Activated CD8-positive, alpha-beta memory T cell treated with anti-CD3 and anti-CD28 coated beads for 24 hours (primary cell): Measurements from ENCODE around the gene PRRT3.
"Not testable (repeated sequence)": the region's sequence is repeated elsewhere in the genome, so short reads cannot be mapped to it uniquely, and the experiment has no call there.

Experiments
- DNase-seq: peaks from one replicate; pipeline ENCODE4 v3.0.0-alpha.2; 2020

PRRT3 gene

DNA sequence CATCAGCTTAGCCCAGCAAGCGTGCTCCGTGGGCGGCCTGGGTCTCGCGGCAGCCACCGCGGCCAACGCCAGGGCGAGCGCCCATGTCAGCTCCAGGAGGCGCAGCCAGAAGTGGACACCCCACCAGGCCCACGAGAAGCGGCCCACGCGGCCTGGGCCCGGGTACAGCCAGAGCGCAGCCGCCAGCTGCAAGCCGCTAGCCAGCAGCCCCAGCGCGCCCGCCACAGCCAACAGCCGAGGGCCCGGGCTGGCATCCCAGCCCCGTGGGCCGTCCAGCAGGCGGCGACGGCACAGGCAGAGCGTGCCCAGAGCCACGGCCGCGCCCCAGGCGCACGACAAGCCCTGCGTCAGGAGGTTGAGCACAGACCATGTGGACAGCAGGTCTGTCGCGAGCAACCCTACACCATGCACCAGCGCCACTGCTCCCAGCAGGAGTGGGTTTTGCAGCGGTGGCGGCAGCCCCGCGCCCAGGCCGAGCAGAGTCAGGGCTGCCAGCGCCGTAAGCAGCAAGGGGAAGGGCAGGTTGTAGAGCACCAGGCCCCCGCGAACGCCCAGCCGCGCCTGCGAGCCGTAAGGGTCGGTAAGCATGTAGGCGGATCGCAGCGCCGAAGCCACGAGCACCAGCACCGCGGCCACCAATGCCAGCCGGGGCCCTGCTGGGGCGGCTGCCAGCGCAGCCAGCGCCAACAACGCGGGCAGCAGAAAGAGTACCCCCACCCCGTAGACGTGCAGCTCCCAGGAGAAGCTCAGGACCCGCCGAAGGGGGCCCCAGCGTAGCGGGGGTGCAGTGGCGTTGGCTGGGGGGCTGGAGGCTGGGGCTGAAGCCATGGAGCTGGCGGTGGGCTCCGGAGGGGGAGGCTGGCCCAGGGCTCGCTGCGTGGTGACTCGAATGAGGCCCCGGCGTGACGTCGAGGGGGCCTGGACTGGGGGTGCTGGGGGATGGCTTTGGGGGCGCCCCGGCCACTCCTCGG, 4.9 kb downstream of the PRRT3 start:
- no peak for DNase-seq

DNA sequence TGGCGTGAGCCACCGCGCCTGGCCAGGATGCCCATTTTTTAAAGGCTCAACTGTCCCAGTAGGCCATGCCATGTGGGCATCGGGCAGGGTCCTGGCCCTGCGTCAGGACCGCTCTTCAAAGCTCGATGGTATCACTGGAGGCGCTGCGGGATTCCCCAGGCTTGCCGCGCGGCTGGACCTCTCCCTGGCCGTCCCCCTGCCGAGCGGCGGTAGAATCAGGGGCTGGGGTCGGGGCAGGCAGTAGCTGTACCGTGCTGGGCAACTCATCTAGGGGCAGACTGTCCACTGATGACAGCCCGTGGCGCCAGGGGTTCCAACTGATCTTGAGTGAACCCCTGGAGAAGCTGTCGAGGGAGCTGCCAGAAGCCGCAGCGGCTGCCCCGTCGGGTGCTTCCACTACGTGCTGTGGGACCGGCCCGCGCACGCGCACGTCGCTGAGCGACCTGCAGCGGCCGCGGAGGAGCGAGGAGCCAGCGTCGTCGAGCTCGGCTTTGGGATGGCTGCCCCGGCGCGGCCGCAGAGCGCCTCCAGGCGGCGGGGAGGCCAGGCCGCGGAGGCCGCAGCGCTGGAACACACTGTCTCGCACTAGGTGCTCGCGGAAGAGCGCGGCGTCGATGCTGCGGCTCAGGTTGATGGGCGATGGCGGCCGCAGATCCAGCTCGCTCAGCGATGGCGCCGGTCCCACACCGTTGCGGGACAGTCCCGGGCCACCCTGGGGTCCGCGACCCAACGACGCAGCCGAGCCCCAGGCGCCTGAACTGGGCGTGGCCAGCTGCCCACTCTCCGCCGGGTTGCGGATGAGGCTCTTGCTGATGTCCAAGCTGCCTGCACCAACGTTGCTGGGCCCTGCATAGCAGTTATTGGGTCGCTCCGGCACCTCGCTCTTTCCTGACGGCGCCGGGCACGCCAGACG, 5.8 kb downstream of the PRRT3 start:
- DNase-seq: peak; percentile 91

DNA sequence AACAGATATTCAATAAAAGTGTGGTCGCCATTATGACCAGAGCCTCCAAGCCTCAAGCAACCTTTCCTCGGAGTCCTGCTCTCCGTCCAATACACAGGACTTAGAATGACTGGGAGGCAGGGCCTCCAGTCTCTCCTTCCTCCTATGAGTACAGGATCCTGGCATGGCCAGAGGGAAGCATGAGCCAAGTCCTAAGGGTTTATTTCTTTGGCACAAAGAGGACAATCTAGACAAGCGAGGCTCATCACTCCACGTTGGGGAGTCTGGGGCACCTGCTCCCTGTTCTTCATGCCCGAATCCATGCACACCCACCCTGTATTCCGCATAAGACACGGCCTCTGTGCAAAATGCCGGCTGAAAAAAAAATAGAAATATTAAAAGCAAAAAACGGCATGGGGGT, 6.8 kb downstream of the PRRT3 start:
- DNase-seq: no peak

DNA sequence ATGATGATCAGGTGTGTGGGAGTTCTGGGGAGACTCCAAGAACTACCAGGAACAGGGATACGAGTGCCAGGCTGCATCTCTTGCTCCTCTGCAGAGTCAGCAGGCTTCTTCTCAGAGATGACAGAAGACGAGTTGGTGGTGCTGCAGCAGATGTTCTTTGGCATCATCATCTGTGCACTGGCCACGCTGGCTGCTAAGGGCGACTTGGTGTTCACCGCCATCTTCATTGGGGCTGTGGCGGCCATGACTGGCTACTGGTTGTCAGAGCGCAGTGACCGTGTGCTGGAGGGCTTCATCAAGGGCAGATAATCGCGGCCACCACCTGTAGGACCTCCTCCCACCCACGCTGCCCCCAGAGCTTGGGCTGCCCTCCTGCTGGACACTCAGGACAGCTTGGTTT, 7.9 kb downstream of the PRRT3 start:
- no peak for DNase-seq

DNA sequence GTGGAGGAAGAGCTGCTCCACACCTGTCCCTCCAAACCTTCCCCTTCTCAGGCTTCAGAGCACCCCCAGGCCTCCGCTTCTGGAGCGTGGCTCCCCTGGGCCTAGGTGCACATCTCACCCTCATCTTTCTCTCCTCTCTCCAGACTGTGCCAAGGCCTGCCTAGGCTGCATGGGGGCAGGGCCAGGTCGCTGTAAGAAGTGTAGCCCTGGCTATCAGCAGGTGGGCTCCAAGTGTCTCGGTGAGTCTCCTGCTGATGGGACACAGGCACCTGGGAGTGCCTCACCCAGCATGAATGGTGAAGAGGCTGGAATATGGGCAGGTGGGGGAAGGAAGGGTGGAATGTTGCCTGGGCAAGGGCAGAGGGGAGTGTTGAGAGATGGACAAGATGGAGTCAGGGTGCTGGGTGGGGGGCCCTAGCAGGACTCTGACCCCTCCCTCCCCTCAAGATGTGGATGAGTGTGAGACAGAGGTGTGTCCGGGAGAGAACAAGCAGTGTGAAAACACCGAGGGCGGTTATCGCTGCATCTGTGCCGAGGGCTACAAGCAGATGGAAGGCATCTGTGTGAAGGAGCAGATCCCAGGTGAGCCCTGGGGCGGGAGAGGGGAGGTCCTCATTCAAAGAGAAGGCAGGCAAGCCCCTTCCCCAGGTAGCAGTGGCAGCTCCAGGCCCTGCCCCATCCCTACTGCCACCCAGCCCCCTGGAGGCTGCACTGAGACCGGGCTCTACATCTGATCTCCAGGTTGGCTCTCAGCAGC, 9.1 kb downstream of the PRRT3 start:
- DNase-seq: no peak

DNA sequence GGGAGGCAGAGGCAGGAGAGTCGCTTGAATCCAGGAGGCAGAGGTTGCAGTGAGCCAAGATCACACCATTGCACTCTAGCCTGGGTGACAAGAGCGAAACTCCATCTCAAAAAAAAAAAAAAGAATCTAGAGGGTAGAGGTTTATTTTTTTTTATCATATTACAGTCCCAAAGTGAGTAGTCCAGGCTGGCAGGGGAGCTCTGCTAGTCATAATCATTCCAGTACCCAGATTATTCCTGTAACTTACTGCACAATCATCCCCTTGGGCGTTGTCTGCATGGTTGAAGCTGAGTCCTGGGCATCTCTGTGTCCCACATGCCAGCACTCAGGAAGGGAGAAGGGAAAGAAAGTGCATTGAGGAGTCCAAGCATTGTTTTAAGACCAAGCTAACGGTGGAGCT, 10.0 kb downstream of the PRRT3 start:
- no peak for DNase-seq

DNA sequence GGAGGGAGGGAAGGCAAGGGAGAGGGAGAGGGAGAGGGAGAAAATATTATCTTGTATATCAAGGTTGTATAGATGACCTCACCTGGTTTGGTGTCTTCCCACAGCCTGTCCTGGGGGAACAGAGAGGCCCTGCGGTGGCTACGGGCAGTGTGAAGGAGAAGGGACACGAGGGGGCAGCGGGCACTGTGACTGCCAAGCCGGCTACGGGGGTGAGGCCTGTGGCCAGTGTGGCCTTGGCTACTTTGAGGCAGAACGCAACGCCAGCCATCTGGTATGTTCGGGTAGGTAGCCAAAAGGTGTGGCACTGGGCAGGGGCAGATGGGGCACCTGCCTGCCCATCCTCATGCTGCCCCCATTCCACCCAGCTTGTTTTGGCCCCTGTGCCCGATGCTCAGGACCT, 11.5 kb downstream of the PRRT3 start:
- DNase-seq: no peak

DNA sequence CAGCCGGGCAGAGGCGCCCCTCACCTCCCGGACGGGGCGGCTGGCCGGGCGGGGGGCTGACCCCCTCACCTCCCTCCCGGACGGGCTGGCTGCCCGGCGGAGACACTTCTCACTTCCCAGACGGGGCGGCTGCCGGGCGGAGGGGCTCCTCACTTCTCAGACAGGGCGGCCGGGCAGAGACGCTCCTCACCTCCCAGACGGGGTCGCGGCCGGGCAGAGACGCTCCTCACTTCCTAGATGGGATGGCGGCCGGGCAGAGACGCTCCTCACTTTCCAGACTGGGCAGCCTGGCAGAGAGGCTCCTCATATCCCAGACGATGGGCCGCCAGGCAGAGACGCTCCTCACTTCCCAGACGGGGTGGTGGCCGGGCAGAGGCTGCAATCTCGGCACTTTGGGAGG, 12.3 kb downstream of the PRRT3 start:
- DNase-seq: not testable (repeated sequence)

DNA sequence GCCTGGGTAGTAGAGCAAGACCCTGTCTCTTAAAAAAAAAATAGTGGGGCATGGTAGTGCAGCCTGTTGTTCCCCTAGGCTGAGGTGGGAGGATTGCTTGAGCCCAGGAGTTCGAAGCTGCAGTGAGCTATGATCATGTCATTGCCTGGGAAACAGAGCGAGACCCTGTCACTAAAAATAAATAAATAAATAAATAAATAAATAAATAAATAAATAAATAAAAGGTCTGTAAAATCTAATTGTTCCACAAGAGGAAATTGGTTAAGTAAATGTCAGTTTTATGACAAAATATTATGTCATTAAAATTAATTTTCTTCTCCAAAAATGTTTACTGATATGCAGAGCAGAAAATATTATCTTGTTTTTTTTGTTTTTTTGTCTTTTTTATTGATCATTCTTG, 13.2 kb downstream of the PRRT3 start:
- DNase-seq: no peak

DNA sequence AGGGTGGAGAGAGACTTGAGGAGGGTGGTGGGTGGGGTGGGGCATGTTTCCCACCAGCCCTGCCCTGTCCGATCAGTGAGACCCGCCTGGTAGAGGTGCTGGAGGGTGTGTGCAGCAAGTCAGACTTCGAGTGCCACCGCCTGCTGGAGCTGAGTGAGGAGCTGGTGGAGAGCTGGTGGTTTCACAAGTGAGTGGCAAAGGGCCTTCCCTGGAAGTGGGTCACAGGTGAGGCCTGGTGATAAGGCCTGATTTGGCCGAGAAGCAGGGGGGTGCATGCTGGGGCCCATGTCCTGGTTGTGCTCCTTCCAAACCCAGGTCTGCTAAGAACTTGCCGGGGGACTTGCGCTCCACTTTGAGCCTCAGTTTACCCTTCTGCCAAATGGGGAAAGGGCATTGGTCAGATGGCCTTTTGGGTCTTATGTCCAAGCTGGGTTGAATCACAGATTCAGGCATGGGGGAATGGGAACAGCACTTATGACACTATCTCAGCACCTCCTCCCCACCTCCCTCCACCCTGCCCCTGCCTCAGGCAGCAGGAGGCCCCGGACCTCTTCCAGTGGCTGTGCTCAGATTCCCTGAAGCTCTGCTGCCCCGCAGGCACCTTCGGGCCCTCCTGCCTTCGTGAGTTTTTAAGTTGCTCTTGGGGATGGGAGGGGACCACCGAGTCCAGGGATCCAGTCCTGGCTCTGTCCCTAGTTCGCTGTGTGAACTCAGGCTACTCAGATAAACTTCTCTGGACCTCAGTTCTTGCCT, 14.5 kb downstream of the PRRT3 start:
- DNase-seq: no peak

DNA sequence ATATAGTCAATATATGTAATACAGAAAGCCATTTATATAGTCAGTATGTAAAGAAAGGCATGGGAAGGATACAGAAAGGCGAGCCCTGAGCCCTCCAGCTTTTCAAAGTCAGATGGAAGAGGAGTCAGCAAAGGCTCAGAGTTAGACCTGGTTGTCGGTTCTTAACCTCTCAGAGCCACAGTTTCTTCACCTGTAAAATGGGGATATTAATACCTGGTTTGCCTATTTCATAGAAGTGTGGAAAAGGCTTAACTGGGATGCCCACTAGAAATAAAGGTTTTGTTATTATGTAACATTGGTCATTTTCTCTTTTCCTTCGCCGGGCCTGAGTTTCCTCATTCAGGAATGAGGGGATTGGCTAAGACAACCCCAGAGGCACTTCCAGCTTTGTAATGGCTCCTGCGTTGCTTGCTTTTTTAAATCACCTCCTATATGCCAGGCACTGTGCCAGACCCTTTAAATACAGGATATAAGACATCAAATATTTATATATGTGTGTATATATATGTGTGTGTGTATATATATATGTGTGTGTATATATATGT, 16.2 kb downstream of the PRRT3 start:
- DNase-seq: no peak

DNA sequence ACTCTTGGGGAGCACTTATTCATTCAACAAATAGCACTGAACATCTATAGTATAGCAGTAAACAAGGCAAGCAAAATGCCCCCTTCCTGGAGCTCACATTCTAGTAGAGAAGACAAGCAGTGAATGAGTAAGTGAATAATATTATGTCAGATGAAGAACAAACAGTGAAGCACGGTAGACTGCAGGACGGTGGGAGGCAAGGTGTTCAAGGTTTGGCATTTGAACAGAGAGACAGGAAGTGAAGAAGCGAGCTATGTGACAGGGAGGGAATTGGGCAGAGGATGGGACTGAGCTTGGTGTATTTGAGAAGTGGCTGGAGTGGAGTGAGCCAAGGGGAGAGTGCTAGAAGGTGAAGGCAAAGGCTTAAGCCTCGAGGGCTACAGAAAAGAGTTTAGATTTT, 17.2 kb downstream of the PRRT3 start:
- DNase-seq: no peak

DNA sequence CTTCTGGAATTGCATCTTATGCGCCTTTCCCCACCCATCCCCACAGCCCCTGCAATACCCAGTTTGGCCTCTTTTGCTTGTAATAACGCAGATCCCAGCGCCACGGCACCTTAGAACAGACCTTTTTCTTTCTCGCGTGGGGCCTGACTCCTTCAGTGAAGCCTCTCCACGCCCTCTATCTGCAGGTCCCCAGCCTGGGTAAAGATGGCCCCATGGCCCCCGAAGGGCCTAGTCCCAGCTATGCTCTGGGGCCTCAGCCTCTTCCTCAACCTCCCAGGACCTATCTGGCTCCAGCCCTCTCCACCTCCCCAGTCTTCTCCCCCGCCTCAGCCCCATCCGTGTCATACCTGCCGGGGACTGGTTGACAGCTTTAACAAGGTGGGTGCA, 18.0 kb downstream of the PRRT3 start:
- DNase-seq: no peak

DNA sequence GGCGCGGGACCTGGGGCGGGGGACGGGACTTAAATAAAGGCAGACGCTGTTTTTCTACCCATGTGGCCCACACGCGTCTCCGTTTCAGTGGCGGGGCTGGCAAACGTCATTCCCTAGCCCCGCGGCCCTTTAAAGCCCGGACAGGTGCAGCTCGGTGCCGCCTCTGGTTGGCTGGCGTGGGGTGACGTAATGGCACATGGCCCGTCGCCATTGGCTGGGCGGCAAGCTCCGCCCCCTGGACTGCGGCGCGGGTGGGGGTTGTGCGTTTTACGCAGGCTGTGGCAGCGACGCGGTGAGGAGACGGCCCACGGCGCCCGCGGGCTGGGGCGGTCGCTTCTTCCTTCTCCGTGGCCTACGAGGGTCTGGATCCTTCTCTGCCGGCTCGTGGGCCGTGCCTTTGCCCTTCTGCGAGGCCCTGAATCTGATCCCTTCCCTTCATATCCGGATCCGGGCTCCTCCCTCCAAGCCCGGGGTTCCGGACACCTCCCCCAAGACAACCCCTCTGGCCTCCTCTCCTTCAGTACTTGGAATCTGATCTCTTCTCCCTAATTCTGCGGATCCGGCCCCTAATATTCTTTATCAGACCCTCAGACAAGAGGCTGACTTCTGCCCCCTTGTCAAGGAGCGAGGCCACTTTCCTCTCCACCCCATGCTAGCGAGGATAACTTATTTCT, 18.5 kb downstream of the PRRT3 start, which contains the start of gene CRELD1:
Gene CRELD1, plus strand, starts transcription at position 274 of the 674 bp plus-strand sequence. CDS start 605 bp downstream, outside the sequence.
- DNase-seq: peak; percentile 98

DNA sequence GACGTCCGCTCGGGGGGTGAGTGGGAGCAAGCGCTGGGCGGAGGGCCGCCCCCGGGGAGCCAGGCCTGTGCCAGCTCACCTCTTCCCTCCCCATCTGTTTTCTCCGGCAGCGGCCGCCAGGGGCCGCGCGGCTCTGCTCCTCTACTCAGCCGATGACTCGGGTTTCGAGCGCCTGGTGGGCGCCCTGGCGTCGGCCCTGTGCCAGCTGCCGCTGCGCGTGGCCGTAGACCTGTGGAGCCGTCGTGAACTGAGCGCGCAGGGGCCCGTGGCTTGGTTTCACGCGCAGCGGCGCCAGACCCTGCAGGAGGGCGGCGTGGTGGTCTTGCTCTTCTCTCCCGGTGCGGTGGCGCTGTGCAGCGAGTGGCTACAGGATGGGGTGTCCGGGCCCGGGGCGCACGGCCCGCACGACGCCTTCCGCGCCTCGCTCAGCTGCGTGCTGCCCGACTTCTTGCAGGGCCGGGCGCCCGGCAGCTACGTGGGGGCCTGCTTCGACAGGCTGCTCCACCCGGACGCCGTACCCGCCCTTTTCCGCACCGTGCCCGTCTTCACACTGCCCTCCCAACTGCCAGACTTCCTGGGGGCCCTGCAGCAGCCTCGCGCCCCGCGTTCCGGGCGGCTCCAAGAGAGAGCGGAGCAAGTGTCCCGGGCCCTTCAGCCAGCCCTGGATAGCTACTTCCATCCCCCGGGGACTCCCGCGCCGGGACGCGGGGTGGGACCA, 19.2 kb downstream of the PRRT3 start:
- peak; percentile 94 for DNase-seq

DNA sequence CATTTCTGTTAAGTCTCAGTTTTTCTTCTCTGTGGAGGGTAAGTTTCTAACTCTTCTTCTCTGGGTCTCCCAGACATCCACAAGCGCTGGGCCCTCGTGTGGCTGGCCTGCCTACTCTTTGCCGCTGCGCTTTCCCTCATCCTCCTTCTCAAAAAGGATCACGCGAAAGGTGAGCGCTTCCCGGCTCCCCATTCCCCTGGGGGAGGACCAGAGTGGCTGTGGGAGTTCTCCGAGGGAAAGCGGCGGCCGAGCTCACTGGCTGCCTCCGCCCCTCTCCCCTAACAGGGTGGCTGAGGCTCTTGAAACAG, 19.7 kb downstream of the PRRT3 start:
- DNase-seq: no peak

DNA sequence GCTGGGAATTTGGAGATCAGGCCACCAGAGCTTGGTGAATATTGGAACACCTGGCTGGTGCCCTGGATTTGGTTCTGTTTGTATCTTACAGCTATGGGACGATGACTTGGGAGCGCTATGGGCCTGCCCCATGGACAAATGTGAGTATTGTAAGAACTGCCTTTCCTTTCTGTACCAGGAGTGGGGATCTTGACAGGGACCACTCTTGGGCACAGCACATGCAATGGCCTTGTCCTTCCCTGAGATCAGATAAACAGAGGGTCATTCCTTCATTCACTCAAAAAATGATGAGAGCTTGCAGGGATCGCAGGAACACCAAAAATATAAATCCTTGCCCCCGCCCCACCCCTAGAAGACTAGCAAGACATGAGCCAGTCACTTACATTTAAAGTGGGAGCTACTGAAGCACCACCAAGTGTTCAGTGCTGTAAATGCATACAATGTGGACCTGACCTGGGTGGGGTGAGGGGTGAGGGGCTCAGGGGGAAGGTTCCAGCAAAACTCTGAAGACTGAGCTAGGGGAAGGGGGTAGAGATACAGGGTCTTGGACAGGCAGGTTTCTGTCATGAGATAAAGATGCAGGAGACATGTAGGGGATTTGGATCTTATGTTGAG, 21.3 kb downstream of the PRRT3 start:
- no peak for DNase-seq

DNA sequence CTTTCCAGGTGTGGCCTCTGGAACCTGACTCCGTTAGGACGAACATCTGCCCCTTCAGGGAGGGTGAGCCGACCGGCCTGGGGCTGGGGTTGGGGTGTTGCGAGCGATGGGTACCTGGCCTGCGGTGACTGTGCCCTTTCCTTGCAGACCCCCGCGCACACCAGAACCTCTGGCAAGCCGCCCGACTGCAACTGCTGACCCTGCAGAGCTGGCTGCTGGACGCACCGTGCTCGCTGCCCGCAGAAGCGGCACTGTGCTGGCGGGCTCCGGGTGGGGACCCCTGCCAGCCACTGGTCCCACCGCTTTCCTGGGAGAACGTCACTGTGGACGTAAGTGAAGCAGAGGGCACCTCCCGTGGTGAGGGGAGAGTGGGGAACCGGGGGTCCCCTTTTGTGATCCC, 24.1 kb downstream of the PRRT3 start:
- no peak for DNase-seq

DNA sequence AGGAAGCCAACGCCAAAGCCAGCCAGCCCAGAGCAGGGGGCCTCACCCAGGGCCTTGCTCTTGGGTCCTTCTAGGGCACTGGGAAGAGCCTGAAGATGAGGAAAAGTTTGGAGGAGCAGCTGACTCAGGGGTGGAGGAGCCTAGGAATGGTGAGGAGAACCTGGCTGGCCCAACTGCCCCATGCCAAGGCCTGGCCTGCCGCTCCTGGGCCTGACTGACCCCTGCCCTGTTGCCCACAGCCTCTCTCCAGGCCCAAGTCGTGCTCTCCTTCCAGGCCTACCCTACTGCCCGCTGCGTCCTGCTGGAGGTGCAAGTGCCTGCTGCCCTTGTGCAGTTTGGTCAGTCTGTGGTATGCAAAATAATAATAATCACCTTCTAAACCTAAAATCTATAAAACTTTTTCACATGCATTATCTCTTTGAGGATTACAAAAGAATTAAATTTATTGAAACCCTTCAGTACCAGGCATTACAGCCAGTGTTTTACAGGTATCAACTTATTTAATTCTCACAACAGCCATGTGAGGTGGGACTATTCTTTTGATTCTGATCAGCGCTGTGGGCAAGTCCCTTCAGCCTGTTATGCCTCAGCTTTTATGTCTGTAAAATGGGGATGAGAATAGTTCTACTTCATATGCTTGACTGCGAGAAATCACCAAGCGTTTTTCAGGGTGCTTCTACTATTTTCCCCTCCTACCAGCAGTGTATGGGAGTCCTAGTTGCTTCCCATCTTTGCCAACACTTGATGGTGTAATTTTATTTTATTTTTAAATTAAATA, 33.8 kb downstream of the PRRT3 start:
- no peak for DNase-seq
